ENCODE measurements around the gene SMYD2. TPM values are rescaled to one million over a fixed set of nuclear protein-coding genes. Genes with fewer than 3 reads are reported as not detected.

The SMYD2 gene
- total RNA-seq, 1 donor from 2014 or later = 20.0 TPM

- no peak for DNase-seq (ENCODE audit: low read depth)
These were observed 79.2 kb downstream of the SMYD2 start for GRCh38 chr1:214360116-214360515.

GRCh38 chr1:214360525-214361164, 79.7 kb downstream of the SMYD2 start:
- DNase-seq (ENCODE audit: low read depth) = no peak

GRCh38 chr1:214361636-214362035, 80.7 kb downstream of the SMYD2 start:
- peak; percentile 67 for DNase-seq (ENCODE audit: low read depth)

- DNase-seq (ENCODE audit: low read depth) = peak; percentile 97
These were observed 81.4 kb downstream of the SMYD2 start for GRCh38 chr1:214362188-214362882.

- DNase-seq (ENCODE audit: low read depth) = no peak
These were observed 82.4 kb downstream of the SMYD2 start for GRCh38 chr1:214363386-214363785.

GRCh38 chr1:214364386-214364785, 83.4 kb downstream of the SMYD2 start:
- no peak for DNase-seq (ENCODE audit: low read depth)

GRCh38 chr1:214364786-214365295, 83.9 kb downstream of the SMYD2 start:
- DNase-seq (ENCODE audit: low read depth) = no peak

- no peak for DNase-seq (ENCODE audit: low read depth)
These were observed 86.9 kb downstream of the SMYD2 start for GRCh38 chr1:214367841-214368240.

- no peak for DNase-seq (ENCODE audit: low read depth)
These were observed 88.4 kb downstream of the SMYD2 start for GRCh38 chr1:214369364-214369763.

GRCh38 chr1:214370615-214371014, 89.7 kb downstream of the SMYD2 start:
- DNase-seq (ENCODE audit: low read depth) = no peak

GRCh38 chr1:214372092-214372491, 91.1 kb downstream of the SMYD2 start:
- peak; percentile 27 for DNase-seq (ENCODE audit: low read depth)

GRCh38 chr1:214377485-214377884, 96.5 kb downstream of the SMYD2 start:
- no peak for DNase-seq (ENCODE audit: low read depth)

- DNase-seq (ENCODE audit: low read depth) = peak; percentile 64
These were observed 96.9 kb downstream of the SMYD2 start for GRCh38 chr1:214377886-214378285.

GRCh38 chr1:214378492-214378891, 97.5 kb downstream of the SMYD2 start:
- peak; percentile 38 for DNase-seq (ENCODE audit: low read depth)

GRCh38 chr1:214379236-214379970, 98.4 kb downstream of the SMYD2 start:
- peak; percentile 78 for DNase-seq (ENCODE audit: low read depth)

- DNase-seq (ENCODE audit: low read depth) = no peak
These were observed 99.4 kb downstream of the SMYD2 start for GRCh38 chr1:214380396-214380795.

GRCh38 chr1:214380986-214381695, 100.2 kb downstream of the SMYD2 start:
- DNase-seq (ENCODE audit: low read depth) = no peak

- DNase-seq (ENCODE audit: low read depth) = no peak
These were observed 102.7 kb downstream of the SMYD2 start for GRCh38 chr1:214383381-214384372.

GRCh38 chr1:214384373-214385079, 103.6 kb downstream of the SMYD2 start:
- no peak for DNase-seq (ENCODE audit: low read depth)

All from myocyte (in vitro differentiated cells).